IPS-NIHi11 (cell line): ENCODE data around the gene KCNS3.

Experiments used
- DNase-seq: peaks from one replicate; pipeline ENCODE4 v3.0.0; 2012; ENCODE audit warnings: mixed read lengths, low spot score

Gene KCNS3

GRCh38 chr2:17878281-17879136 lies at the start of gene KCNS3:
KCNS3 (plus strand) TSS chr2:17878667; CDS start chr2:17931009, 52,342 bp downstream.
- DNase-seq = peak; percentile 93

GRCh38 chr2:17830053-17831034 lies 48.1 kb upstream of the KCNS3 start:
- DNase-seq = peak; percentile 86

- no peak for DNase-seq
Observed at GRCh38 chr2:17835516-17835915, 43.0 kb upstream of the KCNS3 start.

- no peak for DNase-seq
Observed at GRCh38 chr2:17839959-17840358, 38.5 kb upstream of the KCNS3 start.

- DNase-seq = no peak
Observed at GRCh38 chr2:17843457-17843856, 35.0 kb upstream of the KCNS3 start.

- DNase-seq = no peak
Observed at GRCh38 chr2:17845806-17846205, 32.7 kb upstream of the KCNS3 start.

GRCh38 chr2:17846676-17847075 lies 31.8 kb upstream of the KCNS3 start:
- no peak for DNase-seq

- DNase-seq = no peak
Observed at GRCh38 chr2:17847236-17847635, 31.2 kb upstream of the KCNS3 start.

- no peak for DNase-seq
Observed at GRCh38 chr2:17849275-17849674, 29.2 kb upstream of the KCNS3 start.

- no peak for DNase-seq
Observed at GRCh38 chr2:17850151-17850550, 28.3 kb upstream of the KCNS3 start.

GRCh38 chr2:17851731-17852585 lies 26.5 kb upstream of the KCNS3 start:
- DNase-seq = peak; percentile 77

- no peak for DNase-seq
Observed at GRCh38 chr2:17853799-17854198, 24.7 kb upstream of the KCNS3 start.

- no peak for DNase-seq
Observed at GRCh38 chr2:17857021-17857420, 21.4 kb upstream of the KCNS3 start.

- no peak for DNase-seq
Observed at GRCh38 chr2:17858064-17858463, 20.4 kb upstream of the KCNS3 start.

GRCh38 chr2:17863539-17863938 lies 14.9 kb upstream of the KCNS3 start:
- no peak for DNase-seq

GRCh38 chr2:17864676-17865075 lies 13.8 kb upstream of the KCNS3 start:
- no peak for DNase-seq

- no peak for DNase-seq
Observed at GRCh38 chr2:17867133-17867532, 11.3 kb upstream of the KCNS3 start.

- no peak for DNase-seq
Observed at GRCh38 chr2:17869128-17869527, 9.3 kb upstream of the KCNS3 start.

GRCh38 chr2:17871639-17872038 lies 6.8 kb upstream of the KCNS3 start:
- no peak for DNase-seq

GRCh38 chr2:17873021-17873420 lies 5.4 kb upstream of the KCNS3 start:
- no peak for DNase-seq

GRCh38 chr2:17876590-17876989 lies 1.9 kb upstream of the KCNS3 start:
- no peak for DNase-seq

- peak; percentile 35 for DNase-seq
Observed at GRCh38 chr2:17877811-17878280, 621 bp upstream of the KCNS3 start.
